AG09309 (cell line): ENCODE data around the gene POU4F3.

Experiments
- DNase-seq: peaks from one replicate; pipeline ENCODE4 v3.0.0-alpha.2; 2010; ENCODE audit warnings: low read depth
- H3K4me3 ChIP-seq: 2 replicates; pipeline ENCODE4 v1.5.1; 2011; ENCODE audit warnings: mild to moderate bottlenecking, low read depth, low read length, moderate library complexity; ENCODE audit not compliant: control insufficient read depth
- TF ChIP-seq, protein P1 (sequence below): IDR thresholded peaks from 2 replicates; pipeline ENCODE4 v1.5.1; 2011; ENCODE audit warnings: mild to moderate bottlenecking, low read depth, low read length, inconsistent platforms; ENCODE audit not compliant: insufficient read depth, control insufficient read depth; ENCODE audit errors: missing control alignments

The POU4F3 gene

DNA sequence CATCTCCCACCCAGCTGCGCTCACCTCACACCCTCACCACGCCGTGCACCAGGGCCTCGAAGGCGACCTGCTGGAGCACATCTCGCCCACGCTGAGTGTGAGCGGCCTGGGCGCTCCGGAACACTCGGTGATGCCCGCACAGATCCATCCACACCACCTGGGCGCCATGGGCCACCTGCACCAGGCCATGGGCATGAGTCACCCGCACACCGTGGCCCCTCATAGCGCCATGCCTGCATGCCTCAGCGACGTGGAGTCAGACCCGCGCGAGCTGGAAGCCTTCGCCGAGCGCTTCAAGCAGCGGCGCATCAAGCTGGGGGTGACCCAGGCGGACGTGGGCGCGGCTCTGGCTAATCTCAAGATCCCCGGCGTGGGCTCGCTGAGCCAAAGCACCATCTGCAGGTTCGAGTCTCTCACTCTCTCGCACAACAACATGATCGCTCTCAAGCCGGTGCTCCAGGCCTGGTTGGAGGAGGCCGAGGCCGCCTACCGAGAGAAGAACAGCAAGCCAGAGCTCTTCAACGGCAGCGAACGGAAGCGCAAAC is 1.1 kb downstream of the POU4F3 start:
- TF ChIP-seq, protein P1, sequence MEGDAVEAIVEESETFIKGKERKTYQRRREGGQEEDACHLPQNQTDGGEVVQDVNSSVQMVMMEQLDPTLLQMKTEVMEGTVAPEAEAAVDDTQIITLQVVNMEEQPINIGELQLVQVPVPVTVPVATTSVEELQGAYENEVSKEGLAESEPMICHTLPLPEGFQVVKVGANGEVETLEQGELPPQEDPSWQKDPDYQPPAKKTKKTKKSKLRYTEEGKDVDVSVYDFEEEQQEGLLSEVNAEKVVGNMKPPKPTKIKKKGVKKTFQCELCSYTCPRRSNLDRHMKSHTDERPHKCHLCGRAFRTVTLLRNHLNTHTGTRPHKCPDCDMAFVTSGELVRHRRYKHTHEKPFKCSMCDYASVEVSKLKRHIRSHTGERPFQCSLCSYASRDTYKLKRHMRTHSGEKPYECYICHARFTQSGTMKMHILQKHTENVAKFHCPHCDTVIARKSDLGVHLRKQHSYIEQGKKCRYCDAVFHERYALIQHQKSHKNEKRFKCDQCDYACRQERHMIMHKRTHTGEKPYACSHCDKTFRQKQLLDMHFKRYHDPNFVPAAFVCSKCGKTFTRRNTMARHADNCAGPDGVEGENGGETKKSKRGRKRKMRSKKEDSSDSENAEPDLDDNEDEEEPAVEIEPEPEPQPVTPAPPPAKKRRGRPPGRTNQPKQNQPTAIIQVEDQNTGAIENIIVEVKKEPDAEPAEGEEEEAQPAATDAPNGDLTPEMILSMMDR, result no peak
- no peak overlapping the region for H3K4me3 ChIP-seq
- DNase-seq, result no peak

DNA sequence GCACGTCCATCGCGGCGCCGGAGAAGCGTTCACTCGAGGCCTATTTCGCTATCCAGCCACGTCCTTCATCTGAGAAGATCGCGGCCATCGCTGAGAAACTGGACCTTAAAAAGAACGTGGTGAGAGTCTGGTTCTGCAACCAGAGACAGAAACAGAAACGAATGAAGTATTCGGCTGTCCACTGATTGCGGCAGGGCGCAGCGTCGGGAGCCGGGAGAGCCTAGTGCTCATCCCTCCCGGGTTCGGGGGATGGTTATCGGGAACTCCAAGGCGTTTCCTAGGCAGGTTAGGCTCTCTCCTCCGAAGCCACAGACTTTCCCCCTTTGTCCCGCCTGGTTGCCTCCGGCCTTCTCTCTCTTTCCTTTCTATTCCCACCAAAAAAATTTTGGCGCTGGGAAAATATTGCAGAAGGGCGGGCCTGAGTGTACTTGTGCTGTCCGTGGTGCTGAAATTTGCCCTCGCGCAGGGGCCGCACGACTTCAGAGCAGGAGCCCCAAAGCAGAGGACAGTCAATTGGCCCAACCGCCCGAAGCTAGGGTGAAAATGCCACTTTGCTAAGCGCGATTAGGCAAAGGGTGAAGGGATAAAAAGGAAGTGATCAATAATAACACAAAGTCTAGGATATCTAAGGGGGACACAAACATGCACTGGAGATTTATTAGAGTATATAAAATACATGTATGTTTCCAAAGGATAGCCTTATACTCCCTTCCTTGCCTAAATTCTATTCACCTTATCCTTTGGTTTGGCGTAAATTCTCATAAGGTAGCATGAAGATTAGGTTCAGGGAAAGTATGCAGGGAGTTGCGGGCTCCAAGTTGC is 1.8 kb downstream of the POU4F3 start:
- H3K4me3 ChIP-seq, result no peak overlapping the region
- TF ChIP-seq, protein P1, result no peak

DNA sequence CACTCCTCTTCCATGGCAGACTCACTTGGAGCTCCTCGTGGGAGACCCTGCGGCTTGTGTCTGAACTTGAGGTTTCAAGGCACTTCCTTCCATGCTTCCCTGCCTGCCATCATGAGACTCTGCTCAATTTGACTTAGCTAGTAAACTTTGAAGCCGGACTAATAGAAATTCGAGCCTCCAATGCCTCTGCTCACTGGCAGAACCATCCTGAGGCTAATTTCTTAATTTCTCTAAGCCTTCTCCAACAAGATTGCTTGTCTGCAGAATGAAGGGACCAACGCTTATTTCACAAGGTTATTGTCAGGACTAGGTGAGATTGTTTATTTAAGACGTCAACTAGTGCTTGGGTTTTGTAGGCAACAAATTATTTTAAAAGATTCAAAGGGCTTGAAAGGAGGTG is 3.2 kb downstream of the POU4F3 start:
- DNase-seq, result no peak
- H3K4me3 ChIP-seq, result no peak overlapping the region
- TF ChIP-seq, protein P1, result no peak

More for the DNA sequence above, 1.8 kb downstream of the POU4F3 start:
- peak; percentile 10 for DNase-seq

DNA sequence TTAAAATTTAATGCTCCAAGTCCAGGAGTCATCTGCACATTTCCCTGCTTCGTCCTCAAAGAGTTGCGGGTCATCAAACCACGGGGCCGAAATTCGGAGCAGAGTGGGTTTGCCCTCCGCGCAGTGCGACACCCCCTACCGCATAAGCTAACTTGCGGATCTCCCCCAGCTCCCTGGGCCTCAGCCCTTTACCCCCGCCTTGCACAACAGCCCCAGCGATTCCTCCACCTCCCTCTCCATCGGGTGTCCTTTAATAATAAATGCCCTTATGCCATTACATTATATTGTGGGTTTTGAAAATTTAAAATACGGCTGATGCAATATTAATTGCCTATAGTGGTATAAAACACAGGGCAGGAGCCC is 3.9 kb downstream of the POU4F3 start:
- H3K4me3 ChIP-seq, result no peak overlapping the region
- DNase-seq, result no peak
- TF ChIP-seq, protein P1, result no peak

DNA sequence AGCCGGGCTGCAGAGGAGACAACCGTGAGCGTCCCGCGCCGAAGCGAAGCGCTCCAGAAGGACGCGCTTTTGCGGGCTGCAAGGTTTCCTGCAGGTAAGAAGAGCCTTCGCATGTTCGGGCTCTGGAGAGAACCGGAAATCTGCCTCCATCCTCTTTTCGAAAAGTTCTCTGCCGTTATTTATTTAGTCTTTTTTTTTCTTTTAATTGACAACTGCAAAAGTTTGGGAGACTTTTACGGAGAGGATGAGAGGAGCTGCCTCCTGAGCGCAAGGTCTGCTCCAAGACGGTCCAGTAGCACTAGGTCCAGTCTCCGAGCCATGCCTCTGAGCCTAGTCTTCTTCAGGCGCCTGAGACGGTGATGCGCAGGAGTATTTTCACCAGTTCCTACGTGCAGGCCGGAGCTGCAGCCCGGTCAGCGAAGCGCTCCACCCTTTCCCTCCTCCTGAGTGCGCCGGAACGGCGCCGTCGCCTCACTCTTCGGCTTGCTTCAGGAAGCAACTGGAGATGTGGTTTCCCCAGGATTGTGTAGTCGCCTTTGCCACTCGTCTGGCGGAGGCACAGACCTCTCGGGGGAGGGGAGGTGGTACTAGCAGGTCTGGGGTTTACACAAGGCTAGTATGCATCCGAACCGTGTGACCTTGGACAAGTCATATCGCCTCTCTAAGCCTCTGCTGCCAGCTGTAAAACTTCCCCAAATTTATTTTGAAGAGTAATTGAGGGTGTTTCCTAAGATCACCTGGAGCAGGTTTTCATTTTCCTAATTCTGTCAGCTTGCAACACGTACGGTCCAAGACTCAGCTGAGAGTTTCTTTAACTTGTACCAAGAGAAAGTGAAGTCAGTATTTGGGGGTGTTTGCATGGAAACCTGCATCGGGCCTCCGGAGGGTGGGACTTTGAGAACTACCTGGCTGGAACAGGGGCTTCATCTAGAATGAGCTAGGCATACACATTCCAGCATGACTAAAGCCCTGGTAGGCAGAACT is 4.5 kb downstream of the POU4F3 start:
- no peak for DNase-seq
- H3K4me3 ChIP-seq, result no peak overlapping the region
- TF ChIP-seq, protein P1, result no peak
